Measurements from ENCODE around the gene PRICKLE2. TPM values are rescaled to one million over a fixed set of nuclear protein-coding genes. Genes with fewer than 3 reads are reported as not detected.

The PRICKLE2 gene
- total RNA-seq, 1 donor from 2014 or later, result 23.2 TPM

DNA sequence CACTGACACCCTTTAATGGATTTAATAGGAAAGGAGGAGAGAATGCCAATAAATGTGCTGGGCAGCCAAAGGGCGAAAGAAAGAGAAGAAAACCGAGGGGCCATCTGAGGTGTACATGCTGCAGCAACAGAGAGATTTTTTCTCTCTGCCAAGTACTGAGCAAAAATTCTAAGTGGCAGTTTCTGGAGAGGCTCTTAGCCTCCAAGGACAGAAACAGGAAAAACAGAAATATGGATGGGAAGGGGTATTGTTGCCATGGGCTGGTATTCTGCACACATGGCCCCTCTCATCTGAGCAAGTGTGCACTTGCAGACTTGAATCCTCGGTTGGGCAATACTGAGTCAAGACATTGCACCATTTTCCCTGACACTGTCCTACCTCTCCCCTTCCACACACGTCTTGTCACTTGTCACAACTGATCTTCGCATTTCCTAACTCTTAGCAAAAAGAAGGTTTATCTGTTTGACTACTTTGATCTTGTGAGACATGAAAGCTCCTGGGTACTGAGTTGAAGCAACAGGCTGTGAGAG lies 73.9 kb downstream of the PRICKLE2 start:
- H3K27ac Mint-ChIP-seq, result peak overlapping the region; percentile 92
- no peaks in the 10 kb centered on the region for H3K27me3 Mint-ChIP-seq
- peaks cover 14% of the 10 kb centered on the region for H3K36me3 Mint-ChIP-seq (ENCODE audit: insufficient read depth)
- no peak for TF ChIP-seq CTCF (IDR thresholded peaks at IDR 0.05; ENCODE audit: unreplicated experiment)
- H3K4me3 Mint-ChIP-seq (ENCODE audit: low read depth), result no peak overlapping the region
- H3K4me1 Mint-ChIP-seq (ENCODE audit: low read depth), result peaks cover 17% of the 10 kb centered on the region
- DNase-seq (ENCODE audit: low spot score, unreplicated experiment), result no peak
- no peaks in the 10 kb centered on the region for H3K9me3 Mint-ChIP-seq (ENCODE audit: low read depth)

DNA sequence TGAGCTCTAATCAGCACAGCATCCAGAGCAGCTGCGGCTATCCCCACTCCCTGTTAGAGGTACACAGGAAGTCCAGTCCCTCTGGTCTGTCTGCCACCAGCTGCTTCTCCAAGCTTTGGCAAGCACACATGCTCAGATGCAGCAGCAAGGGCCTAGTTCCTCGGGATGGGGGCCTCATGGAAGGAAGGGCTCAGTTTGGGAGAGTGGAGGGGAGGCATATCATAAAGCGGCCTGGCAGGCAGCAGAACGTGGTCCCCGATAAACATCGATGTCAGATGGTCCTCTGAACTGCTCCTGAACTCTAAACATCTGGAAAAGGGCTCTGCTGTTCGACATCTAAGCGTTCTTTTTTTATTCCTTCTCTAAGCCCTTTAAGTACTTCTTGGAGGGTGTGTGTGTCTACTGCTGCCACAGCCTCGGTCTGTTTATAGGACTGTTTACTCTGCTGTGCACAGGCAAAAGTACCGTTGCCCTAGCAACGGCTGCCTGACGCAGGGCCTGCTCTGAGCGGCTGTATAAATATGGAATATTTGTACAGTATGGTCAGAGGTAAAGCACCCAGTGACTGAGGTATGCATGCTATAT lies 74.6 kb downstream of the PRICKLE2 start:
- H3K4me3 Mint-ChIP-seq (ENCODE audit: low read depth), result no peak overlapping the region
- H3K27ac Mint-ChIP-seq, result peak overlapping the region; percentile 92

DNA sequence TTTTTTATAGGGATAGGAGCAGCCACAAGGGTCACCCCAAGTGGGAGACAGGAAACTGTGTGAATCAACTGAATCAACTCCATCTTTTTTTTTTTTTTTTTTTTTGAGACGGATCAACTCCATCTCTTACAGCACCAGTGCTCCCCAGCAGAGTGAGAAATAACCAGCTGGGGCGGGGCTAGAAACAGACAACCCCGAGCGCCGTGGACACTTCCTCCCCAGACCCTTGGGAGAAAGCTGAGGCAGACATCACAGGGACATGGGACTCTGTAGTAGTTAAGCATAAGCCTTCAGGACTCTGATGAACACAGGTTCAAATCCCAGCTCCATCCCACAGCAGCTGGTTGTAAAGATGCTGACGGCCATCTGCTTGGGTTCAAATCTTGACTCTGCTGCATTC lies 75.4 kb downstream of the PRICKLE2 start:
- DNase-seq (ENCODE audit: low spot score, unreplicated experiment), result no peak
- H3K4me1 Mint-ChIP-seq (ENCODE audit: low read depth), result peaks cover 17% of the 10 kb centered on the region
- H3K4me3 Mint-ChIP-seq (ENCODE audit: low read depth), result no peak overlapping the region
- H3K27ac Mint-ChIP-seq, result no peak overlapping the region
- H3K9me3 Mint-ChIP-seq (ENCODE audit: low read depth), result no peaks in the 10 kb centered on the region
- H3K27me3 Mint-ChIP-seq, result no peaks in the 10 kb centered on the region
- H3K36me3 Mint-ChIP-seq (ENCODE audit: insufficient read depth), result peaks cover 20% of the 10 kb centered on the region
- no peak for TF ChIP-seq CTCF (IDR thresholded peaks at IDR 0.05; ENCODE audit: unreplicated experiment)

More for the DNA sequence above, 74.6 kb downstream of the PRICKLE2 start:
- Mint-ChIP-seq H3K27me3 (no peaks in the 10 kb centered on the region), H3K36me3 (ENCODE audit: insufficient read depth) (peaks cover 19% of the 10 kb centered on the region), H3K9me3 (ENCODE audit: low read depth) (no peaks in the 10 kb centered on the region), H3K4me1 (ENCODE audit: low read depth) (peaks cover 17% of the 10 kb centered on the region)
- DNase-seq (ENCODE audit: low spot score, unreplicated experiment), result peak; percentile 15
- no peak for TF ChIP-seq CTCF (IDR thresholded peaks at IDR 0.05; ENCODE audit: unreplicated experiment)

DNA sequence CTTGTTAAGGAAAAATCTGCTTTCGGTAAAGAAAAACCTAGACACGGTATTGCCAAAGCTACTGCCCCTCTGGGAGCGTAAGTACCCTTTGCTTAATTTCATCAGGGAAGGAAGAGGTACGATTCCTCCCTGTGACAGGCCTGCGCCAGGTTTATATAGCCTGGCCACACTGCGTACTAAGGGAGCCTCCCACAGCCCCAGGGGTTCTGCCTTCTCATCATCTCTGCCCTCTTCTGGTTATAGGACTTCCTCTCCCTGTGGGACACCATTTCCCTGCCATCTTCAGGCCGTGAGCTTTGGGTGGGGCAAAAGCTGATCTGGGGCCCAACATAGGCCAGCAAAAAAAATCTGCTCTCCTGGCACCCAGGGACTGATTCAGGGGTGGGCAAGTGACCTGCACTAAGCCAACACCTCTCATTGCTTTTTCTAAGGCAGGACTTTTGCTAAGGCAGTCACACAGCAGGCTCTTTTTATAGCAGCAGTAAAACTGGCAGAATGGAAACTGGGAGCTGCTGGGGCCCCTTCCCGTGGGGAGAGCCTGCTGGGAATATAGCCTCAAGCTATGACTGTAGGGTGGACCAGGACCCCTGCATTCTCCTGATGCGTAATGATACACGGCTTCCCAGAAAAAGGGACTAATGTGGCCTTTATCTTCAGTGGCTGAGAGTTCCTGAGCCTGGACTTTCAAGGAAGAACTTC lies 76.2 kb downstream of the PRICKLE2 start:
- DNase-seq (ENCODE audit: low spot score, unreplicated experiment), result no peak
- Mint-ChIP-seq H3K27ac (no peak overlapping the region), H3K4me1 (ENCODE audit: low read depth) (peaks cover 17% of the 10 kb centered on the region), H3K4me3 (ENCODE audit: low read depth) (no peak overlapping the region), H3K9me3 (ENCODE audit: low read depth) (no peaks in the 10 kb centered on the region), H3K27me3 (no peaks in the 10 kb centered on the region), H3K36me3 (ENCODE audit: insufficient read depth) (peaks cover 20% of the 10 kb centered on the region)
- no peak for TF ChIP-seq CTCF (IDR thresholded peaks at IDR 0.05; ENCODE audit: unreplicated experiment)

DNA sequence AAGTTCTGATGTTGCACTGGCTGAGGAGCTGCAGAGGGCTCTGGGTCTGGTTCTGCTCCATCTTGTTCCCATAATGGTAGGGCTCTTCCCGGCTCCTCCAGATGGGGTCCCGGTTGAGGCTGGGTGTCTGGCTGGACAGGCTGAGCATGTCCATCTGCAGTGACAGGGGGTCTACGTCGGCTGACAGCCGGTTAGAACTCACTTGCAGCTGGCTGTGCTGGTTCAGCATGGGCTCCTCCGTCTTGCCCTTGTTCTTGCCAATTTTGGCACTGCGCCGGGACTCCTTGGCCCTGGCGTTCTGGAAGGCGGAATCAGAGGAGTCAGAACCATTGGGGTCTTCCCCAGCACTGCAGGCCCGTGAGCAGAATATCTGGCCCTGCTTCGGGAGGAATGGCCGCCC lies 78.1 kb downstream of the PRICKLE2 start:
- Mint-ChIP-seq H3K36me3 (ENCODE audit: insufficient read depth) (peaks cover 14% of the 10 kb centered on the region), H3K27me3 (no peaks in the 10 kb centered on the region), H3K4me3 (ENCODE audit: low read depth) (no peak overlapping the region), H3K4me1 (ENCODE audit: low read depth) (peaks cover 17% of the 10 kb centered on the region), H3K27ac (peak overlapping the region; percentile 49), H3K9me3 (ENCODE audit: low read depth) (no peaks in the 10 kb centered on the region)
- TF ChIP-seq CTCF (IDR thresholded peaks at IDR 0.05; ENCODE audit: unreplicated experiment), result no peak
- DNase-seq (ENCODE audit: low spot score, unreplicated experiment), result no peak

Measured in progenitor cell of endocrine pancreas (in vitro differentiated cells).